NCI-H2107 (cell line): ENCODE results near the gene TMEM209.

Experiments
- DNase-seq: peaks from one replicate; lab custom pipeline; 2025; lab: John Stamatoyannopoulos, UW

TMEM209 gene

GRCh38 chr7:130143334-130143732 lies 61.9 kb downstream of the TMEM209 start:
- no peak for DNase-seq

GRCh38 chr7:130142654-130143333 lies 62.4 kb downstream of the TMEM209 start:
- no peak for DNase-seq

DNA sequence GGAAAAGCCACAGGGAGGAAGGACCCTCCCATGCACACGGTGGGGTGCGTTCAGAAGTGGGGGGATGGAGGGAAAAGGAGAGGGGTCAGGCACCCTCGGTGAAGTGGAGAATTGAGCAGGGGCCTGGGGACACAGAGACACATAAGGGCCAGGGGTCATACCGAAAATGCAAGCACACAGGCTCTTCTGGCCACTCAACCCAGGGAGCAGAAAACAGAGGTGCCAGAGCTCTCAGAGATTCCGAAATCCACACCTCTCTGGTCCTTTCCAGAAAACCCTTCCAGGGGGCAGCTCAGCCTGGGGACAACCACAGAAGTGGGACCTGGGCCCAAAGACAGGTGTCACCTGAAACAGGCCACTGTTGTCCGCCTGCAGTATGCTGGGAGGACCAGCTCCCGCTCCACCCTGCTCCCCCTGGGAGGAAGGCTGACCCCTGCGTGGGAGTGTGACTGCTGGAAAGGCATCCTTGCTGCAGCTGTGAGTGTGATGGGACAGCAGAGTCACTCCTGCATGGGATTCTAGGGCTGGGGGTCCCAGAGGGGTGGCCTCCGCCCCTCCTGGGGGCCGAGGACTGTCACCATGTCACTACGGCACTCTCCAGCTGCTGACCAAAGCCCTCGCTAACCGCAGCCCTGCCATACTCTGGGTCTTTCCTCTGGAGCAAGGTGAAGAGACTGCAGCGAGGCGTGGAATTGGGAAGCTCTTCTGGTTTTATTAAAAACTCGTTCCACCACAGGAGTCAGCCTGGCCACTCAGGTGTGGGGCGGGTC lies 63.1 kb downstream of the TMEM209 start:
- no peak for DNase-seq

- peak; percentile 45 for DNase-seq
These were observed 63.9 kb downstream of the TMEM209 start for GRCh38 chr7:130141161-130141883.

- no peak for DNase-seq
These were observed 64.5 kb downstream of the TMEM209 start for GRCh38 chr7:130140551-130141160.

- no peak for DNase-seq
These were observed 65.8 kb downstream of the TMEM209 start for GRCh38 chr7:130139193-130139960.

- DNase-seq: no peak
These were observed 68.0 kb downstream of the TMEM209 start for GRCh38 chr7:130137207-130137606.

DNA sequence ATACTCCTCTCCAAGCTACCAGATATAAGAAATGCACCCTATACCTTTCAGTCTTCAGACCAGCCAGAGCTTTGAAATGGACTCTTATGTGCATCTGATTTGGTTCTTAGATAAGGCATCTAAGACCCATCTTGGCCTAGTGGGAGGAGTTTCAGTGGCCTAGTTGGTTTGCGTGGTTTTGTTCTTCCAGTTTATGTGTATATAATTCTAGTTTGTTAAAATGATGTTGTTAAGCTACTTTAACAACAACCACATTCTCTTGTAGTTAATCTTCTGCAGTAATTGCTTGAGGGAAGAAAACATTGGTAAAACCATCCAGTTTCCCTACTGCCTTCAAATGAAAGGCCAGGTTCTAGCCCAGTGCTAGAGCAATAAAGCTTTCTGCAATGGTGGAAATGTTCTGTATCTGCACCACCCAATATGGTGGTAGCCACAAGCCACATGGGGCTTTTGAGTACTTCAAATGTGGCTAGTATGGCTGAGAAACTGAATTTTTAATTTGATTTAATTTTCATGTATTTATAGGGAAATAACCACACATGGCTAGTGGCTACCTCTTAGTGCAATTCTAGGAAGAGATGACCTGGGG lies 68.5 kb downstream of the TMEM209 start:
- DNase-seq: no peak

DNA sequence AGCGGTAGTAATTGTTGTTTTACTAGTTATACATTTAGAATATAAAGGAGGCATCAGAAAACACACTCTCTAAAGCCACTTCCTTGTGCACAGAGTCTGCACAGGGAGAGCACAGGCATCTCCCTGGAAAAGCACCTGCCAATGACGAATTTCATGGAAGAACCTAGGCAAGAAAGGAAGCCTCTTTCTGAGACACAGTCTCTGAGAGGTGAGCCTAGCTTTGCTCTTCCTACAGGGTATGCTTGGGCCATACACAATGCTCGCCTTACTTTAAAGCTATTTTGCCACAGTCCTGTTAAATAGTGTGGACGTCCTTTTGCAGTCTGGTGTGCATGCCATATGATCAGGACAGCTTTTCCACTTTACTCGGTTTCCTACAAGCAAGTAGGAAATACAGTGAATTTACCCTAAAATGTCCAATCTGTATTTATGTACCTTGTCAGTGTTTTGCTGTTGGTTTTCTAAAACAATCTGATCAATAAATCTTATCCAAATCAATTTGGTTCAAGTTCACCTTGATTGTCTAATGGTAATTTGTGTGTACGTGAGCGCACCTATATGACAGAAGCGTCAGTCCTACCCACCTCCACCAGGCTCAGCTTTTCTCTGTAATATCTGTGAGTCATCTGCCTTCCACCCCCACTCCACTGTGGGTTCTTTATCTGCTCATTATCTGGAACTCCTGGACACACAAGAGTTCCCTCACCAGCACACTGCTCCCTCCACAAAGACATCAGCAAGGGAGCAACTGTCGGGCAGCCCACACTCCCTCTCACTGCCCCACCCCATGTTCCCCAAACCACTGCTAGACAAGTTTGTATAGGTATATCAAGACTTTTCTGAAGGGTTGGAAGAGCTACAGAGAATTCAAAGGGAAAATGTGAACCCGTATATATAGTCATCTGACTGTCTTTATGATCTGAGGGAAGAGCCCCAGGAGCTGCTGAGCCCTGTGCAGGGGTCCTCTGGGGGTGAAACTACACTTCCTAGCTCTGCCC lies 69.7 kb downstream of the TMEM209 start:
- no peak for DNase-seq

GRCh38 chr7:130134726-130135125 lies 70.5 kb downstream of the TMEM209 start:
- DNase-seq: no peak

- DNase-seq: no peak
These were observed 71.0 kb downstream of the TMEM209 start for GRCh38 chr7:130134106-130134636.

DNA sequence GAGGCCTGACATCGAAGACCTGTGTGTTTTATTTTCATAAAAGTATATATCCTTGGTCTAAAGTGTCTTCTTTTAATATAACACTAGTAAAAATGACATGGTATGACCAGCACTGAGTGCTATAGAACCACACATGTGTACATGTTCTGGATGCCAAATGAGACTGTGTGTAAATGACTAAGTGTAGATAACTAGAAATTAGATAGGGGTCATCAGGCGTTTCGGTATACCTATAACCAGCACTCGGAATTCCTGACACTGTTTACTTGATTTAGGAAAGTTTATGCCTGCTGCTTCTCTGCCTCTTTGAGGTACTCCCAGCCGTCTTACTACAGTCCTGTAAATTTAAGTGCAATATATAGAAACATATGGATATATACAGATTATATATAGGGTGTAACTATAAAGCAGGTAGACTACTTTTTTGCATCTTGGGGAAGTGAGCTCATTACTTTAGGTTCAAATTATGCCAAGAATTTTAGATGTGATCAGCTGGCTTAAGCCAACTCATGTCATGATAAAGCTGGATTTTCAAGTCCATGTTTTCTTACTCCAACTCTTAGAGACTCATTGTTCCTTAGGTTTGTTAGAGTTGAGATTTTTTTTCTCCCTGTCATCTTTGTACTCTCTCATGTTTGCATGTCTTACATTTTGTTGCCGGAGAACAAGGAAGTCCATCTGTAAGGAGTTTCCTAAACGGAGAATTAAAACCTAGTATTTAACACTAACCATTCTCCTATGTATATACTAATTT lies 72.0 kb downstream of the TMEM209 start:
- DNase-seq: no peak

DNA sequence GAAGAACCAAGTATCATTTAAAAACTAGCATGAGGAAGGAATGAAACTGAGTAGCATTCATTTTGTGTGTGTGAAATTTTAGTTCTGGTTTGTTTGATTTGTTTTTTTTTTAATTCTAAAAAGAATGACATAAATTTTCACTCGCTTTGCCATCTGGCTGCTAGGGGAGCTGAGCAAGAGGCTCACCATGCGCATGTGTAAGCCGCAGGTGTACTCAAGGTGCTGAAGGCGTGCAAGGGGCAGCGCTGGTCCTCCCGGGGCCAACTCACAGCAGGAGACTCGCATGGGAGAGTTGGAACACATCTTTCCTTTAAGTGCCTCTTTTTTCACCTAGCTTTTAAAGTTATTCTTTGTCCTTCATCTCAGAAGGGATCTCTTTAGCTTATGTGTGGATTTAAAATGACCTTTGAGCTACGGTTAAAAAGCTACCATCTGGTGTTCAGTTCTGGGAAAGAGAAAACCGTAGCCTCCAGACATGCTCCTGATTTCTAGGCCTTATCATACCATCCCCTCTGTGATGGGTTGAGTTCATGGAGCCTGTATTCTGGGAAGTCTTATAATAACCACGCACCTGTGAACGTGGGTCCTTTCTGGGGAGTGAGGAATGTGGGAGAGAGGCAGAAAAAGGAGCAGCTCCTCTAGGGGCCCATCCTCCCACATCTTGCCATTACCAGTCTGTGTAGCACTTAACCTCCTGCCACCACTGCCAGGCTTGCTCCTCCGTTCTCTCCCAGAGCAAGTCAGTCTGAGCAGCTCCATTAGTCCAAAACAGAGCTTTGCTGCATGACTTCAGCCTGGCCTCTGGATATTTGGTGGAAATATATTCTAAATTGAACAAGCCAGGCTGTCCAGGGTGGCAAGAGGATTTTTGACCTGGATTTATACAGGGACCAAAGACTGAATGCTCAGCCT lies 73.0 kb downstream of the TMEM209 start:
- no peak for DNase-seq

- no peak for DNase-seq
These were observed 73.9 kb downstream of the TMEM209 start for GRCh38 chr7:130131191-130131834.

DNA sequence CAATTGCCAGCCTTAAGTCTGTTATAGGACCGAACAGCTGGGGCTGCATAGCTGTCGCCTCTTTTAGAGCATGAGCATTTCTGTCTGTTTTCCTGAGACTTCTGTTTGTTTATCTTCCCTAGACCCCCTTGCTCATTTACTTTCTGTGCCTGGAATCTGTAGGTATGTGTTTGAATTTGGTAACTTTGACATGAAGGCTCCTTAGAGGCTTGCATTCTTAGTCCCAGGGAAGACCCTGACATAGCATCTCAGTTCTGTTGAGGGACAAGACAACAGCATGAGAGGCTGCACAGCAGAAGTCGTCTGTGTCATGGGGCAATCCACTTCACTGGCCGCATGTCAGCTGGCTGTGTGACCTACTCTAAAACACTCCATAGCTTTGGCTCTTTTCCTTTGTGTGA lies 76.2 kb downstream of the TMEM209 start:
- no peak for DNase-seq

GRCh38 chr7:130127821-130128317 lies 77.3 kb downstream of the TMEM209 start:
- DNase-seq: no peak

- no peak for DNase-seq
These were observed 77.8 kb downstream of the TMEM209 start for GRCh38 chr7:130127404-130127803.
